Measurements from ENCODE around the gene DCC.

The DCC gene

DNA sequence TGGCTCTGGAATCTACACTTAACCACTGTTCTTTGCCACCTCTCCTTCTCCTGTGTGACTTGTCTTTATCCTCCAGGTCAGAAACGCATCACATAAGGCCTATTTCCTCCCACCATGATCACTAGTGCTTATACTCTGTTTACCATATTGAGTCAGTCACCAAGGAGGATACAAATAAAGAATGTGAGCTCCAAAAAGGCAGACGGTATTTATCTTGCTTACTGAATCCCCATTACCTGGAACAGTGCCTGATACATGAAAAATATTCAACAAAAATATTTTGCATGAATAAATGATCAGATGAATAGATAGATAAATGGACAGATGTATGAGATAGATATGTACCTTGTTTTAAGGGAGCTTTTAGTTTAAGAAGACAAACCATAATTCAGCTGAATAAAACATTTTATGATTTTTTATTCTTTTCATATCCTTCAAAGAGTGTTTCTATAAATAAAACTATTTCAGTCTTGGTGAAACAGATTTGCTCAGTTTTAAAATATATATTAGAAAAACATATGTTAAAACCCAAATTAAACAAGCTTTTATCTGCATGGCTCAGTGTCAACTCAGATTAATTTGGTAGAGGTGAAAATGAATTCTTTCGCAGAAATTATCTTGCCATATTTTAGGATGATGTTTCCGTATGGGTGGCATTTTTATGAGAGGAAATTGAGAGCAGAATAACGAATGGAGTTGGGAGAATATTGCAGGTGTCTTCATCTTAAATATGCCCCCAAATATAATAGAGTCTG lies 799.9 kb downstream of the DCC start:
- H3K4me3 Mint-ChIP-seq, result no peak overlapping the region
- ATAC-seq (replicated peaks; ENCODE audit: extremely low read depth, poor library complexity, severe bottlenecking), result no peak
- H3K36me3 Mint-ChIP-seq (ENCODE audit: insufficient read depth), result no peaks in the 10 kb centered on the region
- no peaks in the 10 kb centered on the region for H3K27me3 Mint-ChIP-seq
- H3K4me1 Mint-ChIP-seq, result no peaks in the 10 kb centered on the region
- H3K27ac Mint-ChIP-seq (ENCODE audit: low read depth), result no peak overlapping the region
- DNase-seq (ENCODE audit: low spot score in 2 of 2), result no peak
- peaks cover 14% of the 10 kb centered on the region for H3K9me3 Mint-ChIP-seq

DNA sequence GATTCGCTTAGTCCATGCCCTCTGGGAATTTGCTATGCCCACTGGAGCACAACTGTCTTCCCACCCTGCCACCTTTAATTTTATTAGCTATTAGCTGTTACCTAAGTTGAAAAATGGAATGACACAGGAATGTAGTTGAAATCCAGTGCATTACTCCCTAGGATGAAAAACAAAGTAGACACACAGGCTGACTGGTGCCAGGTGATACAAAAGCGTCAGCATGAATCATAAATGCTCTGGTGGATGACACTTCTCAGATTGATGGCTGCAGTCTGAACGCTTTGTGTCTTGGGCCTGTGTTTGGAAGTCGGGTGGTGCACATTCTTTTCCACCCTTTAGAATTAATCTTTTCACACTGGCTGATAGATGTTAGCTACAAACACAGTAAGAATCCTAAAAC lies 802.0 kb downstream of the DCC start:
- Mint-ChIP-seq H3K4me3 (no peak overlapping the region), H3K9me3 (peaks cover 14% of the 10 kb centered on the region), H3K4me1 (no peaks in the 10 kb centered on the region), H3K27me3 (no peaks in the 10 kb centered on the region), H3K36me3 (ENCODE audit: insufficient read depth) (no peaks in the 10 kb centered on the region), H3K27ac (ENCODE audit: low read depth) (no peak overlapping the region)
- no peak for DNase-seq (ENCODE audit: low spot score in 2 of 2)
- ATAC-seq (replicated peaks; ENCODE audit: extremely low read depth, poor library complexity, severe bottlenecking), result no peak

GRCh38 chr18:53147472-53147871 lies 807.5 kb downstream of the DCC start:
- Mint-ChIP-seq H3K4me1 (no peaks in the 10 kb centered on the region), H3K9me3 (peaks cover 24% of the 10 kb centered on the region), H3K27ac (ENCODE audit: low read depth) (no peak overlapping the region), H3K4me3 (no peak overlapping the region), H3K27me3 (no peaks in the 10 kb centered on the region), H3K36me3 (ENCODE audit: insufficient read depth) (peaks cover 2% of the 10 kb centered on the region)
- ATAC-seq (replicated peaks; ENCODE audit: extremely low read depth, poor library complexity, severe bottlenecking), result no peak
- no peak for DNase-seq (ENCODE audit: low spot score in 2 of 2)

DNA sequence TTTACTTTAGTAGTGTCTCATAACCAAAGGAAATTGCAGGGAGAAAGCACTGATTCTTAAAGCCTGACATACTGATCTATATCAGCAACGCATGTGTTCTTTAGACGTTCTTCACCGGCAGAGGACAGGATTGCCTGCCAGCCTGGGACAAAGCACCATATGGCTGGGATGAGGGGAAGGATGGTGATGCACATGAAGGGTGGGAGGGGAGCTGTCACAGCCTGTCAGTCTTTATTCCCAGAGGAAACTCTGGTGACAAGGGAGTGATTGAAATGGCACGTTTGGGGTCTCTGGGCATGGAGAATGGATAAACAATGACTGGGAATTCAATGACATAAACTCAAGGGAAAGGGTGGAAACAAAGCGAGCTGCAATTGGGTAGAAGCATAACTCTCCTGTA lies 808.1 kb downstream of the DCC start:
- Mint-ChIP-seq H3K4me3 (no peak overlapping the region), H3K9me3 (peaks cover 24% of the 10 kb centered on the region), H3K27ac (ENCODE audit: low read depth) (no peak overlapping the region), H3K36me3 (ENCODE audit: insufficient read depth) (peaks cover 2% of the 10 kb centered on the region), H3K4me1 (no peaks in the 10 kb centered on the region), H3K27me3 (no peaks in the 10 kb centered on the region)
- DNase-seq (ENCODE audit: low spot score in 2 of 2) (no peak), ATAC-seq (replicated peaks; ENCODE audit: extremely low read depth, poor library complexity, severe bottlenecking) (no peak)

DNA sequence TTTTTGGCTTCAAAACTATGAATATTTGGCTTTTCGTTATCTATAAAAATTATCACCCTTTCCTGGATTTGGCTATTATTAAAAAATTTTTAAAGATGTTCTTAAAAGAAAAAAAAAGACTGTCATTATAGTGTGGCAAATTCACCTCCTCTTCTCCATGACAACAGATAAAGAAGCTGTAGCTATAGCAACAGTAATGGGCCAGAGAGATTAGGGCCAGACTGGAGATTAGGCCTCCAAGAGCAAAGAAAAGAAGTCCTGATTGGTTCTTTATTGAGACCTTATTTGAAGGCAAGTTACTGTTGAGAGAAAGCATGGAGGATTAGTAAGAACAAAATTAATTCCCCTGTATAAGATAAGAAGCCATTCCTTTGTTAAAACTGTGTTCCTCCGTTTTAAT lies 812.5 kb downstream of the DCC start:
- Mint-ChIP-seq H3K27ac (ENCODE audit: low read depth) (no peak overlapping the region), H3K9me3 (peaks cover 26% of the 10 kb centered on the region), H3K4me3 (no peak overlapping the region), H3K27me3 (no peaks in the 10 kb centered on the region), H3K4me1 (no peaks in the 10 kb centered on the region), H3K36me3 (ENCODE audit: insufficient read depth) (peaks cover 1% of the 10 kb centered on the region)
- DNase-seq (ENCODE audit: low spot score in 2 of 2) (no peak), ATAC-seq (replicated peaks; ENCODE audit: extremely low read depth, poor library complexity, severe bottlenecking) (no peak)

GRCh38 chr18:53153281-53153680 lies 813.3 kb downstream of the DCC start:
- no peaks in the 10 kb centered on the region for H3K27me3 Mint-ChIP-seq
- no peaks in the 10 kb centered on the region for H3K4me1 Mint-ChIP-seq
- no peaks in the 10 kb centered on the region for H3K36me3 Mint-ChIP-seq (ENCODE audit: insufficient read depth)
- H3K4me3 Mint-ChIP-seq, result no peak overlapping the region
- H3K9me3 Mint-ChIP-seq, result peaks cover 22% of the 10 kb centered on the region
- ATAC-seq (replicated peaks; ENCODE audit: extremely low read depth, poor library complexity, severe bottlenecking), result no peak
- H3K27ac Mint-ChIP-seq (ENCODE audit: low read depth), result no peak overlapping the region
- no peak for DNase-seq (ENCODE audit: low spot score in 2 of 2)

- Mint-ChIP-seq H3K4me3 (no peak overlapping the region), H3K4me1 (no peaks in the 10 kb centered on the region), H3K27me3 (no peaks in the 10 kb centered on the region), H3K9me3 (peaks cover 21% of the 10 kb centered on the region), H3K36me3 (ENCODE audit: insufficient read depth) (no peaks in the 10 kb centered on the region), H3K27ac (ENCODE audit: low read depth) (no peak overlapping the region)
- no peak for ATAC-seq (replicated peaks; ENCODE audit: extremely low read depth, poor library complexity, severe bottlenecking)
- no peak for DNase-seq (ENCODE audit: low spot score in 2 of 2)
These were observed 813.8 kb downstream of the DCC start for GRCh38 chr18:53153800-53154199.

GRCh38 chr18:53165770-53166169 lies 825.8 kb downstream of the DCC start:
- DNase-seq (ENCODE audit: low spot score in 2 of 2) (no peak), ATAC-seq (replicated peaks; ENCODE audit: extremely low read depth, poor library complexity, severe bottlenecking) (no peak)
- H3K4me3 Mint-ChIP-seq, result no peak overlapping the region
- H3K9me3 Mint-ChIP-seq, result peaks cover 15% of the 10 kb centered on the region
- H3K27ac Mint-ChIP-seq (ENCODE audit: low read depth), result no peak overlapping the region
- H3K27me3 Mint-ChIP-seq, result no peaks in the 10 kb centered on the region
- H3K4me1 Mint-ChIP-seq, result no peaks in the 10 kb centered on the region
- no peaks in the 10 kb centered on the region for H3K36me3 Mint-ChIP-seq (ENCODE audit: insufficient read depth)

DNA sequence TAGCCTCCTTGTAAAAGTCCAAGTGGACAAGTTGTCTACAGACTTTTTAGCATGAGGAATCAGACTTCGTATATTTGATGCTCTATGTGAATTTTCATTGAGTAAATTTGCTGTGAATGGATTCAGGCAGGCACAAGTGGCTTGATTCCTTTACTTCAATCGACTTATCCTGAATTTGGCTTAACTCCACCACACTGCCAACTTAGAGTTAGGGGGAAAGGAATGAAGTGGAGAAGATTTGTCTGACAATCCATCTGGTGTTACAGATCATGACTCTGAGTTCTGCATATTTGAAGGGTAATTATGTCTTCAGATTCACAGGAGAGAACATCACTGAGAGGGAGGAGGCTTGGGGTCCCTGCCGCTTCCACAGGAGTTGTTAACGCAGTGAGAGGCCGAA lies 829.3 kb downstream of the DCC start:
- H3K9me3 Mint-ChIP-seq, result peaks cover 7% of the 10 kb centered on the region
- H3K27me3 Mint-ChIP-seq, result no peaks in the 10 kb centered on the region
- DNase-seq (ENCODE audit: low spot score in 2 of 2) (no peak), ATAC-seq (replicated peaks; ENCODE audit: extremely low read depth, poor library complexity, severe bottlenecking) (no peak)
- H3K27ac Mint-ChIP-seq (ENCODE audit: low read depth), result no peak overlapping the region
- no peaks in the 10 kb centered on the region for H3K36me3 Mint-ChIP-seq (ENCODE audit: insufficient read depth)
- no peaks in the 10 kb centered on the region for H3K4me1 Mint-ChIP-seq
- H3K4me3 Mint-ChIP-seq, result no peak overlapping the region

- Mint-ChIP-seq H3K4me3 (no peak overlapping the region), H3K27ac (ENCODE audit: low read depth) (no peak overlapping the region), H3K36me3 (ENCODE audit: insufficient read depth) (no peaks in the 10 kb centered on the region), H3K4me1 (no peaks in the 10 kb centered on the region), H3K9me3 (peaks cover 19% of the 10 kb centered on the region), H3K27me3 (no peaks in the 10 kb centered on the region)
- no peak for DNase-seq (ENCODE audit: low spot score in 2 of 2)
- ATAC-seq (replicated peaks; ENCODE audit: extremely low read depth, poor library complexity, severe bottlenecking), result no peak
These were observed 851.6 kb downstream of the DCC start for GRCh38 chr18:53191634-53192033.

GRCh38 chr18:53193870-53194269 lies 853.9 kb downstream of the DCC start:
- Mint-ChIP-seq H3K9me3 (peaks cover 15% of the 10 kb centered on the region), H3K27ac (ENCODE audit: low read depth) (no peak overlapping the region), H3K4me3 (no peak overlapping the region), H3K36me3 (ENCODE audit: insufficient read depth) (no peaks in the 10 kb centered on the region), H3K4me1 (no peaks in the 10 kb centered on the region), H3K27me3 (no peaks in the 10 kb centered on the region)
- DNase-seq (ENCODE audit: low spot score in 2 of 2) (no peak), ATAC-seq (replicated peaks; ENCODE audit: extremely low read depth, poor library complexity, severe bottlenecking) (no peak)

DNA sequence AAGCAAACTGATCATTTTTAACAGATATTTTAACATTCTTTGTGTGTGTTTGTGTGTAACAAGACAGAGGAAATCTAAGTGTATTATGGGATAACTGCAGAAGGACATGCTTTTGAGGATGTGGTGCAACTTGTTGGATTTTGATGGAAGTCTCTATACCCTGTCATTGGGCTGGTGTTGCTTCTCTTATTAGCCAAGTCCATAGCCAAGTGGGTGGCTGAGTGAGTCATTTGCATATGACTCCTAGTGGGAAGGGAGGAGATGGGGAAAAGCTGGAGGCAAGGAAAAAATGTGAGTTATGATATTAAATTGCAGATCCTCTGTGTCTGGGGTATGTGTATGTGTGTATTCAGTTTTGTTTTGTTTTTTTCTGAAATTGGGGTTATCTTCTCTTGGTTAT lies 879.9 kb downstream of the DCC start:
- peaks cover 1% of the 10 kb centered on the region for H3K36me3 Mint-ChIP-seq (ENCODE audit: insufficient read depth)
- DNase-seq (ENCODE audit: low spot score in 2 of 2) (no peak), ATAC-seq (replicated peaks; ENCODE audit: extremely low read depth, poor library complexity, severe bottlenecking) (no peak)
- H3K27me3 Mint-ChIP-seq, result no peaks in the 10 kb centered on the region
- H3K4me3 Mint-ChIP-seq, result no peak overlapping the region
- peaks cover 7% of the 10 kb centered on the region for H3K9me3 Mint-ChIP-seq
- no peaks in the 10 kb centered on the region for H3K4me1 Mint-ChIP-seq
- no peak overlapping the region for H3K27ac Mint-ChIP-seq (ENCODE audit: low read depth)

- Mint-ChIP-seq H3K27ac (ENCODE audit: low read depth) (no peak overlapping the region), H3K9me3 (peaks cover 7% of the 10 kb centered on the region), H3K4me1 (no peaks in the 10 kb centered on the region), H3K36me3 (ENCODE audit: insufficient read depth) (peaks cover 1% of the 10 kb centered on the region), H3K27me3 (no peaks in the 10 kb centered on the region), H3K4me3 (no peak overlapping the region)
- no peak for ATAC-seq (replicated peaks; ENCODE audit: extremely low read depth, poor library complexity, severe bottlenecking)
- no peak for DNase-seq (ENCODE audit: low spot score in 2 of 2)
These were observed 884.3 kb downstream of the DCC start for GRCh38 chr18:53224128-53224778.

All from central memory CD8-positive, alpha-beta T cell (primary cell).